OCI-LY1 (cell line): ENCODE results near the gene HAO2.

Experiments
- EZH2 ChIP-seq: fragments of 200-600 bp; sonication (generic), shearing (Covaris generic); IDR thresholded peaks from 2 replicates; pipeline ENCODE4 v1.8.0; 2017; ENCODE audit warnings: borderline replicate concordance, mixed run types, mild to moderate bottlenecking, antibody characterized with exemption, low read length, moderate library complexity, mixed read lengths
- TF ChIP-seq, protein P1 (sequence below): fragments of 200-600 bp; sonication (generic), shearing (Covaris generic); IDR thresholded peaks from 2 replicates; pipeline ENCODE4 v1.5.1; 2017; ENCODE audit warnings: mild to moderate bottlenecking, antibody characterized with exemption, low read length, moderate library complexity, mixed read lengths

DNA sequence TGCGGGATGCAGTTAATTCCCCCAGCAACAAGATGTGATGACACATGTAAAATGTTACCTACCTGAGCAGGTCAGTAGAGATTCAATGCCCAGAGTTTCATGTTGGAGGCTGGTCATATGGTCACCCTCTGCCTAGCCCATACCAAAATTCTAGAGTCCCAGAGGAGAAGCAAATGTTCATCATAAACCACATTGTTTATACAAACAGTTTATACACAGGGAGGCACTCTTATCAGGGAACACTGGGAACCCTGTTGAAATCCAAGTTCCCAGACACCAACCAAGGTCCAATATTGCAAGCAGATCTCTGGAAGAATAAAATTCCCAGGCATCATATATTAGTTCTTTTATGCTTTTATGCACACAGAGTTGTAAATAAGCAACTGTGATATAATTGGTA, 10.5 kb downstream of the HAO2 start:
- TF ChIP-seq, protein P1, sequence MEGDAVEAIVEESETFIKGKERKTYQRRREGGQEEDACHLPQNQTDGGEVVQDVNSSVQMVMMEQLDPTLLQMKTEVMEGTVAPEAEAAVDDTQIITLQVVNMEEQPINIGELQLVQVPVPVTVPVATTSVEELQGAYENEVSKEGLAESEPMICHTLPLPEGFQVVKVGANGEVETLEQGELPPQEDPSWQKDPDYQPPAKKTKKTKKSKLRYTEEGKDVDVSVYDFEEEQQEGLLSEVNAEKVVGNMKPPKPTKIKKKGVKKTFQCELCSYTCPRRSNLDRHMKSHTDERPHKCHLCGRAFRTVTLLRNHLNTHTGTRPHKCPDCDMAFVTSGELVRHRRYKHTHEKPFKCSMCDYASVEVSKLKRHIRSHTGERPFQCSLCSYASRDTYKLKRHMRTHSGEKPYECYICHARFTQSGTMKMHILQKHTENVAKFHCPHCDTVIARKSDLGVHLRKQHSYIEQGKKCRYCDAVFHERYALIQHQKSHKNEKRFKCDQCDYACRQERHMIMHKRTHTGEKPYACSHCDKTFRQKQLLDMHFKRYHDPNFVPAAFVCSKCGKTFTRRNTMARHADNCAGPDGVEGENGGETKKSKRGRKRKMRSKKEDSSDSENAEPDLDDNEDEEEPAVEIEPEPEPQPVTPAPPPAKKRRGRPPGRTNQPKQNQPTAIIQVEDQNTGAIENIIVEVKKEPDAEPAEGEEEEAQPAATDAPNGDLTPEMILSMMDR = no peak
- no peak for TF ChIP-seq EZH2
